ENCODE results near the gene AP1G1. TPM values are rescaled to one million over a fixed set of nuclear protein-coding genes. Genes with fewer than 3 reads are reported as not detected.
A peak's percentile ranks its signal among the peaks of the same experiment; 100 is the strongest.

AP1G1 gene
- total RNA-seq, 1 experiment from 2014 or later: 51.2 TPM

DNA sequence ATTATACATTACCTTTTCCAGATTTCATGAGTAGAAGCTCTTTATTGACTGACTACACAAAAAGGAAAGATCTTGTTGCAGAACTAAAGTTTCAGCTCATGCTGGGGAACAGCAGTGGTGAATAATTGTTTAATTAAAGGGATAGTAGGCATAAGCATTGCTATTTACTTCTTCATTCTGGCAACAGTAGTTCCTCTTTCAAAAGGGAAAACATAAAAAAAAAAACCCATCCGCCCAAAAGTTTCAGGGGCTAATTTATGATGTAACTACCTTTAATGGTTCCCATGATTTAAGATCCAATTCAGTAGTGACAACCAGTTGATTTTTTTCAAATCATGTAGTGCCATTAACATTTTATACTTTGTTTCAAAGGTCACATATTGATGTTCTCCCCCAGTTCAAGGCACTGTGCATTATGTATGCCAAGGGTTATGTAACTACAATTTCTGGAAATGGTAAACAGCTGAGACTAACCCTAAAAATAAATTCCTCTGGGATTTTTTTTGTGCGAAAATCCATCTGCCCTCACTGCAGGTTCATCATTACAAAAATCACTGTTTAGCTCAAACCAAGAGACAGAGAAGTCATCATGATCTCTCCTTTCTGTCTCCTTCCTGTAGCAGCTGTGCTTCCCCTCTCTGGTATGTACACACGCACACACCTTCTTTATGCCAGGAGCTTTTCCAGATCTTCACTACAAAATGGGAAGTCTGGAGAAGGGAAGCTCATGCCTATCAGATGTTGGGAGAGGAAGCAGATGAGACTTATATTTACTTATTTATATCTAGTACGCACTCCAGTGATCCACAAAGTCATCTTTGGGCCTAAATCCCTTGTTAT lies 81.9 kb downstream of the AP1G1 start:
- Histone ChIP-seq H3K9me3 (ENCODE audit: low read length) (no peaks in the 10 kb centered on the region), H3K4me2 (ENCODE audit: low read length) (no peak overlapping the region), H3K9me2 (replicated peaks; ENCODE audit: low read length) (no peaks in the 10 kb centered on the region), H3K36me3 (ENCODE audit: low read depth, low read length) (peaks cover 6% of the 10 kb centered on the region; the same call in 1 of the 2 replicates), H3K4me3 (ENCODE audit: low read length) (no peak overlapping the region), H3K27ac (ENCODE audit: low read length) (no peak overlapping the region), H3F3A (ENCODE audit: low read length, unreplicated experiment) (no peaks in the 10 kb centered on the region), H3K27me3 (ENCODE audit: low read length) (no peaks in the 10 kb centered on the region), H3K9ac (ENCODE audit: low read length) (no peak overlapping the region), H3K79me2 (ENCODE audit: low read length) (peaks cover 9% of the 10 kb centered on the region), H3K4me1 (ENCODE audit: insufficient read depth, low read length) (0 out of 2 replicates have a peak, but pooled peaks cover 5% of the 10 kb centered on the region), H2AFZ (ENCODE audit: low read length) (no peak overlapping the region), H4K20me1 (ENCODE audit: low read length) (no peaks in the 10 kb centered on the region)
- BruUV-seq (replicated peaks): no TSS peak
- intact Hi-C loops (cut with micrococcal nuclease): no loop called here
- DNase-seq (no peak), ATAC-seq (no peak)
- TF ChIP-seq EZH2phosphoT487 (IDR thresholded peaks at IDR 0.05; ENCODE audit: borderline replicate concordance, low read length) (no peak), EZH2 (IDR thresholded peaks at IDR 0.05; ENCODE audit: low read length, unreplicated experiment) (no peak)
- TF ChIP-seq, protein P1, sequence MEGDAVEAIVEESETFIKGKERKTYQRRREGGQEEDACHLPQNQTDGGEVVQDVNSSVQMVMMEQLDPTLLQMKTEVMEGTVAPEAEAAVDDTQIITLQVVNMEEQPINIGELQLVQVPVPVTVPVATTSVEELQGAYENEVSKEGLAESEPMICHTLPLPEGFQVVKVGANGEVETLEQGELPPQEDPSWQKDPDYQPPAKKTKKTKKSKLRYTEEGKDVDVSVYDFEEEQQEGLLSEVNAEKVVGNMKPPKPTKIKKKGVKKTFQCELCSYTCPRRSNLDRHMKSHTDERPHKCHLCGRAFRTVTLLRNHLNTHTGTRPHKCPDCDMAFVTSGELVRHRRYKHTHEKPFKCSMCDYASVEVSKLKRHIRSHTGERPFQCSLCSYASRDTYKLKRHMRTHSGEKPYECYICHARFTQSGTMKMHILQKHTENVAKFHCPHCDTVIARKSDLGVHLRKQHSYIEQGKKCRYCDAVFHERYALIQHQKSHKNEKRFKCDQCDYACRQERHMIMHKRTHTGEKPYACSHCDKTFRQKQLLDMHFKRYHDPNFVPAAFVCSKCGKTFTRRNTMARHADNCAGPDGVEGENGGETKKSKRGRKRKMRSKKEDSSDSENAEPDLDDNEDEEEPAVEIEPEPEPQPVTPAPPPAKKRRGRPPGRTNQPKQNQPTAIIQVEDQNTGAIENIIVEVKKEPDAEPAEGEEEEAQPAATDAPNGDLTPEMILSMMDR (conservative IDR thresholded peaks at IDR 0.05; ENCODE audit: low read depth, low read length): no peak
- ChIA-PET POLR2A (ENCODE audit: unreplicated experiment) (interaction anchor here (0.7 kb wide), 1 partner anchor 98 kb away, joined by 6 read pairs; no protein-coding TSS in a partner anchor), CTCF (interaction anchor here (0.6 kb wide), 1 partner anchor 106 kb away, joined by 5 read pairs; no protein-coding TSS in a partner anchor)

DNA sequence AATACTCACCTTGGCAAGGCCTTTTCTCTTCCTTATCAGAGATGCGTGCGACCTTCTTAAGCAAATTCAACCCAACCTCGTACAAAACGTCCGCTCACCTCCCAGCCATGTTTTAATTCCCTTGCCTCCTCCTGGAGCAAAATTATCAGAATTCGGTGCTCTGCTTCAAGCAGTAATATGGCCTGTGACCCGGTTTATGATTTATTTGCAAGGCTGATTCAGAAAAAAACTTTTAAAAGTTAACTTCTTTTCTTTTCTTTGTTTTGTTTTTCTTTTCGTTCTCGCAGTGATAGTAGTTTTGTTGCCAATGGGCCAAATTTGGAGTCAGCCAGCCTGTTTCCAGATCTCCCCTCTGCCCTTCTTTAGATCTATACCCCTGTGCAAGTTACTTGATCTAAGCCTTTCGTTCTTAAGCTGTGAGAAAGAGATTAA lies 84.3 kb downstream of the AP1G1 start, which contains the start of gene PHLPP2:
TSS of gene PHLPP2 (minus strand) at position 382 of the 432 bp plus-strand sequence. CDS start 9,906 bp downstream, outside the sequence.
- H3K4me3 ChIP-seq (ENCODE audit: low read length): peak within 1 kb of the TSS; percentile 98
- no peaks in the 10 kb centered on the region for H3K27me3 ChIP-seq (ENCODE audit: low read length)
- peak within 1 kb of the TSS; percentile 52; the same call in 1 of the 2 replicates for H3K9ac ChIP-seq (ENCODE audit: low read length)
- CTCF ChIA-PET: no interaction called here
- POLR2A ChIA-PET (ENCODE audit: unreplicated experiment): no interaction called here
- no peak within 1 kb of the TSS for H3K27ac ChIP-seq (ENCODE audit: low read length)
- BruUV-seq (replicated peaks): no TSS peak
- TF ChIP-seq EZH2 (IDR thresholded peaks at IDR 0.05; ENCODE audit: low read length, unreplicated experiment) (no peak), EZH2phosphoT487 (IDR thresholded peaks at IDR 0.05; ENCODE audit: borderline replicate concordance, low read length) (no peak)
- TF ChIP-seq, protein P1 (conservative IDR thresholded peaks at IDR 0.05; ENCODE audit: low read depth, low read length): no peak
- H3F3A ChIP-seq (ENCODE audit: low read length, unreplicated experiment): no peaks in the 10 kb centered on the region
- H3K9me3 ChIP-seq (ENCODE audit: low read length): no peaks in the 10 kb centered on the region
- intact Hi-C loops (cut with micrococcal nuclease): loop anchor here (5.0 kb wide), 1 partner anchor 158 kb away; the partner anchor contains the start of gene ZNF821
- H3K4me2 ChIP-seq (ENCODE audit: low read length): peak within 1 kb of the TSS; percentile 82
- H2AFZ ChIP-seq (ENCODE audit: low read length): peak within 1 kb of the TSS; percentile 96
- H3K4me1 ChIP-seq (ENCODE audit: insufficient read depth, low read length): 0 out of 2 replicates have a peak, but pooled peaks cover 5% of the 10 kb centered on the region
- DNase-seq (no peak), ATAC-seq (no peak)
- H3K9me2 ChIP-seq (replicated peaks; ENCODE audit: low read length): no peaks in the 10 kb centered on the region
- H3K79me2 ChIP-seq (ENCODE audit: low read length): peaks cover 23% of the 10 kb centered on the region
- no peaks in the 10 kb centered on the region for H3K36me3 ChIP-seq (ENCODE audit: low read depth, low read length)
- H4K20me1 ChIP-seq (ENCODE audit: low read length): no peaks in the 10 kb centered on the region

Measured in PC-3 (cell line).